Liver (tissue), 9 donors: ENCODE data around the gene TMEM176A. TPM values are rescaled to one million over a fixed set of nuclear protein-coding genes. Genes with fewer than 3 reads are reported as not detected.

Experiments used
- DNase-seq: peaks from one replicate; pipeline ENCODE4 v3.0.0-alpha.2; 2017; ENCODE audit warnings: low spot score
- H3K27ac ChIP-seq, 2 donors: one replicate each; pipeline ENCODE4 v1.7.0; 2013; ENCODE audit warnings: inconsistent platforms in 2 of 2, low read length in 2 of 2, control low read depth in 1 of 2, low read depth in 1 of 2, mild to moderate bottlenecking in 1 of 2
- H3K27me3 ChIP-seq, 4 donors: one replicate each; pipeline versions ENCODE4 v1.6.1 to v1.7.0; 2013; ENCODE audit warnings: low read length in 3 of 4, inconsistent platforms in 1 of 4, mild to moderate bottlenecking in 1 of 4, moderate library complexity in 1 of 4; ENCODE audit not compliant: control insufficient read depth in 4 of 4, insufficient read depth in 4 of 4
- H3K36me3 ChIP-seq, 4 donors: one replicate each; pipeline versions ENCODE4 v1.6.1 to v1.7.0; 2013; ENCODE audit warnings: low read length in 3 of 4, mild to moderate bottlenecking in 3 of 4, low read depth in 1 of 4, moderate library complexity in 1 of 4; ENCODE audit not compliant: control insufficient read depth in 4 of 4, insufficient read depth in 3 of 4
- H3K4me1 ChIP-seq, 4 donors: one replicate each; pipeline versions ENCODE4 v1.6.1 to v1.7.0; 2013; ENCODE audit warnings: low read length in 3 of 4, mild to moderate bottlenecking in 3 of 4, moderate library complexity in 1 of 4; ENCODE audit not compliant: control insufficient read depth in 4 of 4, insufficient read depth in 4 of 4
- H3K4me3 ChIP-seq, 3 donors: one replicate each; pipeline versions ENCODE4 v1.6.1 to v1.7.0; 2013; ENCODE audit warnings: low read length in 3 of 3, control low read depth in 1 of 3, low read depth in 1 of 3, mild to moderate bottlenecking in 1 of 3
- H3K9ac ChIP-seq, 2 donors: one replicate each; pipeline ENCODE4 v1.7.0; 2013; ENCODE audit warnings: low read length in 2 of 2, mild to moderate bottlenecking in 2 of 2, moderate library complexity in 2 of 2, control low read depth in 1 of 2, low read depth in 1 of 2
- H3K9me3 ChIP-seq, 4 donors: one replicate each; pipeline versions ENCODE4 v1.6.1 to v1.7.0; 2013; ENCODE audit warnings: low read length in 3 of 4; ENCODE audit not compliant: control insufficient read depth in 4 of 4
- EGR1 ChIP-seq, 2 donors: IDR thresholded peaks; 2 replicates each; pipeline ENCODE4 v1.6.1; 2016 to 2018; ENCODE audit warnings: antibody characterized with exemption in 2 of 2, low read depth in 2 of 2
- FOXA2 ChIP-seq: IDR thresholded peaks from 2 replicates; pipeline ENCODE4 v1.6.1; 2016; ENCODE audit warnings: antibody characterized with exemption
- GABPA ChIP-seq, 2 donors: IDR thresholded peaks in 1 of 2; conservative IDR thresholded peaks in 1 of 2; 2 replicates each; pipeline ENCODE4 v1.6.1; 2016; ENCODE audit warnings: antibody characterized with exemption in 2 of 2, mild to moderate bottlenecking in 1 of 2, moderate library complexity in 1 of 2
- HNF4A ChIP-seq, 2 donors: conservative IDR thresholded peaks; 2 replicates each; pipeline ENCODE4 v1.6.1; 2016; ENCODE audit warnings: antibody characterized with exemption in 2 of 2, mild to moderate bottlenecking in 2 of 2
- HNF4G ChIP-seq: IDR thresholded peaks from 2 replicates; pipeline ENCODE4 v1.6.1; 2016; ENCODE audit warnings: antibody characterized with exemption
- JUND ChIP-seq, 2 donors: IDR thresholded peaks; 2 replicates each; pipeline ENCODE4 v1.6.1; 2016; ENCODE audit warnings: antibody characterized with exemption in 2 of 2
- NR2F2 ChIP-seq: IDR thresholded peaks from 2 replicates; pipeline ENCODE4 v1.6.1; 2016; ENCODE audit warnings: antibody characterized with exemption
- RAD21 ChIP-seq, 2 donors: IDR thresholded peaks; 2 replicates each; pipeline ENCODE4 v1.6.1; 2016; ENCODE audit warnings: antibody characterized with exemption in 2 of 2, mild to moderate bottlenecking in 2 of 2
- RXRA ChIP-seq, 2 donors: IDR thresholded peaks; 2 replicates each; pipeline ENCODE4 v1.6.1; 2017 to 2018; ENCODE audit warnings: antibody characterized with exemption in 2 of 2, mild to moderate bottlenecking in 1 of 2
- SP1 ChIP-seq: IDR thresholded peaks from 2 replicates; pipeline ENCODE4 v1.6.1; 2018; ENCODE audit warnings: antibody characterized with exemption, mild to moderate bottlenecking
- TAF1 ChIP-seq: conservative IDR thresholded peaks from 2 replicates; pipeline ENCODE4 v1.6.1; 2016; ENCODE audit warnings: antibody characterized with exemption, mild to moderate bottlenecking
- YY1 ChIP-seq: IDR thresholded peaks from 2 replicates; pipeline ENCODE4 v1.6.1; 2016; ENCODE audit warnings: antibody characterized with exemption, mild to moderate bottlenecking
- WGBS: extraction: QIAGEN DNeasy Blood & Tissue Kit; methylation state at CpG from one replicate; pipeline ENCODE4 v1.1.7; 2013; 5-methylcytosine and 5-hydroxymethylcytosine counted together
- polyA plus RNA-seq, 2 donors: library from polyadenylated mRNA; stranded (reverse) in 1 of 2; unstranded in 1 of 2; fragments of 200-250 nt in 1 of 2; fragments of >200 nt in 1 of 2; fragmentation: Nextera tagmentation in 1 of 2; extraction: Ambion mirVana in 1 of 2; gene quantifications; one replicate each; pipeline versions ENCODE4 v1.2.1 to v1.2.3, GENCODE V29; 2013 to 2015
- total RNA-seq, 2 donors: library from RNA; depleted of rRNA; stranded (reverse); fragments of >200 nt; gene quantifications; one replicate each; pipeline ENCODE4 v1.2.3, GENCODE V29; 2014
- TF ChIP-seq, protein P1 (sequence below): IDR thresholded peaks from 2 replicates; pipeline ENCODE4 v1.6.1; 2016; ENCODE audit warnings: antibody characterized with exemption
- TF ChIP-seq, protein P2 (sequence below): fragments of 150-350 bp; IDR thresholded peaks from 2 replicates; pipeline ENCODE4 v1.5.1; 2017; ENCODE audit warnings: improper control_type of control experiment, low read depth, low read length; ENCODE audit not compliant: missing input control
- TF ChIP-seq, protein P3 (sequence below): IDR thresholded peaks from 2 replicates; pipeline ENCODE4 v1.6.1; 2016; ENCODE audit warnings: antibody characterized with exemption
- TF ChIP-seq, protein P4 (sequence below): IDR thresholded peaks from 2 replicates; pipeline ENCODE4 v1.6.1; 2016; ENCODE audit warnings: antibody characterized with exemption
- donor health status: healthy.
- donor health status: healthy.
- donor health status: healthy.
- donor health status: healthy.
- donor health status: healthy.

Gene TMEM176A
- total and polyA plus RNA-seq, 4 donors: 346 to 703 (median 539) TPM

DNA sequence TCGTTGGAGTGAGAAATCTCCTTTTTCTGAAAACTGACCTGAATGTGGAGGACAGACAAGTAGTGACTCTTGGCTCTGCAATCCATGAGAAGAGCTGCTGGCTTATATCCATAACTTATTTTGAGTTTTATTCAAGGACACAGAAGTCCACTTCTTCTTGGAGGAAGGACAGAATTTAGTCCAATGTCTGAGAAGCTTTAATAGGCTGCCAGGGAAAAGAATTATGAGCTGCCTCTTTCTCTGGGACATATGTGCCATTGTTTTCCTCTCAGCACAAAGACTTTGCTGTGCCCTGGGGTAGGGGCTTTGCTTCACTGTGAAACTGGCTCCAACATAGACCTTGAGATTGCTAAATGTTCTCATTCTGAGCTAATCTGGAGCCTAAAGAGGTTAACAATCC lies 31.3 kb downstream of the TMEM176A start:
- TF ChIP-seq, protein P1, sequence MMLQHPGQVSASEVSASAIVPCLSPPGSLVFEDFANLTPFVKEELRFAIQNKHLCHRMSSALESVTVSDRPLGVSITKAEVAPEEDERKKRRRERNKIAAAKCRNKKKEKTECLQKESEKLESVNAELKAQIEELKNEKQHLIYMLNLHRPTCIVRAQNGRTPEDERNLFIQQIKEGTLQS: no peak
- TF ChIP-seq, protein P2, sequence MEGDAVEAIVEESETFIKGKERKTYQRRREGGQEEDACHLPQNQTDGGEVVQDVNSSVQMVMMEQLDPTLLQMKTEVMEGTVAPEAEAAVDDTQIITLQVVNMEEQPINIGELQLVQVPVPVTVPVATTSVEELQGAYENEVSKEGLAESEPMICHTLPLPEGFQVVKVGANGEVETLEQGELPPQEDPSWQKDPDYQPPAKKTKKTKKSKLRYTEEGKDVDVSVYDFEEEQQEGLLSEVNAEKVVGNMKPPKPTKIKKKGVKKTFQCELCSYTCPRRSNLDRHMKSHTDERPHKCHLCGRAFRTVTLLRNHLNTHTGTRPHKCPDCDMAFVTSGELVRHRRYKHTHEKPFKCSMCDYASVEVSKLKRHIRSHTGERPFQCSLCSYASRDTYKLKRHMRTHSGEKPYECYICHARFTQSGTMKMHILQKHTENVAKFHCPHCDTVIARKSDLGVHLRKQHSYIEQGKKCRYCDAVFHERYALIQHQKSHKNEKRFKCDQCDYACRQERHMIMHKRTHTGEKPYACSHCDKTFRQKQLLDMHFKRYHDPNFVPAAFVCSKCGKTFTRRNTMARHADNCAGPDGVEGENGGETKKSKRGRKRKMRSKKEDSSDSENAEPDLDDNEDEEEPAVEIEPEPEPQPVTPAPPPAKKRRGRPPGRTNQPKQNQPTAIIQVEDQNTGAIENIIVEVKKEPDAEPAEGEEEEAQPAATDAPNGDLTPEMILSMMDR: no peak
- no peak for TF ChIP-seq NR2F2
- TF ChIP-seq, protein P3, sequence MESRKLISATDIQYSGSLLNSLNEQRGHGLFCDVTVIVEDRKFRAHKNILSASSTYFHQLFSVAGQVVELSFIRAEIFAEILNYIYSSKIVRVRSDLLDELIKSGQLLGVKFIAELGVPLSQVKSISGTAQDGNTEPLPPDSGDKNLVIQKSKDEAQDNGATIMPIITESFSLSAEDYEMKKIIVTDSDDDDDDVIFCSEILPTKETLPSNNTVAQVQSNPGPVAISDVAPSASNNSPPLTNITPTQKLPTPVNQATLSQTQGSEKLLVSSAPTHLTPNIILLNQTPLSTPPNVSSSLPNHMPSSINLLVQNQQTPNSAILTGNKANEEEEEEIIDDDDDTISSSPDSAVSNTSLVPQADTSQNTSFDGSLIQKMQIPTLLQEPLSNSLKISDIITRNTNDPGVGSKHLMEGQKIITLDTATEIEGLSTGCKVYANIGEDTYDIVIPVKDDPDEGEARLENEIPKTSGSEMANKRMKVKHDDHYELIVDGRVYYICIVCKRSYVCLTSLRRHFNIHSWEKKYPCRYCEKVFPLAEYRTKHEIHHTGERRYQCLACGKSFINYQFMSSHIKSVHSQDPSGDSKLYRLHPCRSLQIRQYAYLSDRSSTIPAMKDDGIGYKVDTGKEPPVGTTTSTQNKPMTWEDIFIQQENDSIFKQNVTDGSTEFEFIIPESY: no peak
- TF ChIP-seq JUND (IDR thresholded peaks at IDR 0.05): no peak
- TF ChIP-seq GABPA (IDR thresholded peaks at IDR 0.05 in 1 of 2, conservative IDR thresholded peaks at IDR 0.05 in 1 of 2): no peak
- TF ChIP-seq HNF4A (conservative IDR thresholded peaks at IDR 0.05): no peak
- TF ChIP-seq EGR1 (IDR thresholded peaks at IDR 0.05; ENCODE audit: low read depth in 2 of 2): no peak
- no peak for TF ChIP-seq FOXA2
- WGBS: 90% methylated on average over 1 of the region's 1 CpG
- H3K27ac ChIP-seq: no peak overlapping the region
- H3K36me3 ChIP-seq: peaks cover 0 to 5% (median 0%) of the 10 kb centered on the region in 4 donors
- H3K9me3 ChIP-seq: no peaks in the 10 kb centered on the region
- no peaks in the 10 kb centered on the region for H3K27me3 ChIP-seq
- DNase-seq: no peak
- H3K9ac ChIP-seq: no peak overlapping the region
- no peak overlapping the region for H3K4me3 ChIP-seq
- peaks cover 2 to 21% (median 12%) of the 10 kb centered on the region in 4 donors for H3K4me1 ChIP-seq

DNA sequence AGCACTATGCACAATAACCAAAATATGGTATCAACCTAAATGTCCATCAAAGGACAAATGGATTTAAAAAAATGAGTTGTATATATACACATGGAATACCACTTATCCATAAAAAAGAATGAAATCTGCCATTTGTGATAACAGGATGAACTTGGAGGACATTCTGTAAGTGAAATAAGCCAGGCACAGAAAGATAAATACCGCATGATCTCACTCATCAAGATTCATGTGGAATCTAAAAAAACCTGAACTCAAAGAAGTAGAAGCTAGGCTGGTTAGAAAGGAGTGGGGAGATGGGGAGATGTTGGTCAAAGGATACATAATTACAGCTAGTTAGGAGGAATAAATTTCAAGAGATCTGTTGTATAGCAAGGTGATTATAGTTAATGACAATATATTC lies 34.5 kb downstream of the TMEM176A start:
- Histone ChIP-seq H3K4me1 (peaks cover 0 to 9% (median 6%) of the 10 kb centered on the region in 4 donors), H3K27ac (no peak overlapping the region), H3K9ac (no peak overlapping the region), H3K27me3 (no peaks in the 10 kb centered on the region), H3K4me3 (no peak overlapping the region), H3K9me3 (no peaks in the 10 kb centered on the region), H3K36me3 (peaks cover 0 to 5% (median 0%) of the 10 kb centered on the region in 4 donors)
- DNase-seq: no peak
- 91% methylated on average over 1 of the region's 1 CpG for whole genome bisulfite sequencing
- TF ChIP-seq RXRA (IDR thresholded peaks at IDR 0.05) (no peak), SP1 (no peak), YY1 (no peak), RAD21 (IDR thresholded peaks at IDR 0.05) (no peak), TAF1 (no peak), HNF4G (no peak), HNF4A (conservative IDR thresholded peaks at IDR 0.05) (no peak), JUND (IDR thresholded peaks at IDR 0.05) (no peak)
- TF ChIP-seq, protein P2: no peak
- TF ChIP-seq, protein P4, sequence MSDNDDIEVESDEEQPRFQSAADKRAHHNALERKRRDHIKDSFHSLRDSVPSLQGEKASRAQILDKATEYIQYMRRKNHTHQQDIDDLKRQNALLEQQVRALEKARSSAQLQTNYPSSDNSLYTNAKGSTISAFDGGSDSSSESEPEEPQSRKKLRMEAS: no peak
- TF ChIP-seq, protein P1: no peak
